WERI-Rb-1 (cell line): Measurements from ENCODE around the gene CLP1.
A peak's percentile ranks its signal among the peaks of the same experiment; 100 is the strongest.
"Not testable (repeated sequence)": the region's sequence is repeated elsewhere in the genome, so short reads cannot be mapped to it uniquely, and the experiment has no call there.

Experiments used
- DNase-seq: peaks from one replicate; pipeline ENCODE4 v3.0.0-alpha.2; 2020
- H3K27ac ChIP-seq: fragments of 250-450 bp; sonication (Bioruptor Pico); 2 replicates; pipeline ENCODE4 v1.5.1; 2020; ENCODE audit warnings: mild to moderate bottlenecking, moderate library complexity
- H3K27me3 ChIP-seq: fragments of 250-450 bp; sonication (Bioruptor Pico); 2 replicates; pipeline ENCODE4 v1.5.1; 2021; ENCODE audit warnings: mild to moderate bottlenecking, low read depth, moderate library complexity; ENCODE audit not compliant: insufficient read depth, severe bottlenecking
- H3K36me3 ChIP-seq: fragments of 250-450 bp; sonication (Bioruptor Pico); 2 replicates; pipeline ENCODE4 v1.5.1; 2020; ENCODE audit warnings: mild to moderate bottlenecking, moderate library complexity
- H3K4me3 ChIP-seq: 2 replicates; pipeline ENCODE4 v1.5.1; 2011; ENCODE audit warnings: low read depth, mild to moderate bottlenecking, control low read depth, low read length
- H3K9me3 ChIP-seq: fragments of 250-450 bp; sonication (Bioruptor Pico); 2 replicates; pipeline ENCODE4 v1.5.1; 2021; ENCODE audit warnings: mild to moderate bottlenecking, moderate library complexity; ENCODE audit not compliant: severe bottlenecking
- CTCF ChIP-seq: IDR thresholded peaks from 2 replicates; pipeline ENCODE4 v1.5.1; 2011; ENCODE audit warnings: low read depth, mild to moderate bottlenecking, control low read depth, inconsistent platforms, low read length

Gene CLP1

GRCh38 chr11:57698843-57699365, 41.3 kb downstream of the CLP1 start:
- no peak for TF ChIP-seq CTCF
- no peak for DNase-seq
- H3K4me3 ChIP-seq = no peak overlapping the region
- no peaks in the 10 kb centered on the region for H3K27me3 ChIP-seq
- peak overlapping the region; percentile 40 for H3K27ac ChIP-seq
- H3K9me3 ChIP-seq = no peaks in the 10 kb centered on the region
- H3K36me3 ChIP-seq = peaks cover 72% of the 10 kb centered on the region

- H3K27ac ChIP-seq = no peak overlapping the region
- DNase-seq = no peak
- no peaks in the 10 kb centered on the region for H3K27me3 ChIP-seq
- no peaks in the 10 kb centered on the region for H3K9me3 ChIP-seq
- no peak overlapping the region for H3K4me3 ChIP-seq
- peaks cover 70% of the 10 kb centered on the region for H3K36me3 ChIP-seq
- TF ChIP-seq CTCF = no peak
Measured at GRCh38 chr11:57699813-57700212, 42.3 kb downstream of the CLP1 start.

GRCh38 chr11:57700425-57700824, 42.9 kb downstream of the CLP1 start:
- Histone ChIP-seq H3K36me3 (peaks cover 70% of the 10 kb centered on the region), H3K27ac (no peak overlapping the region), H3K4me3 (no peak overlapping the region), H3K9me3 (no peaks in the 10 kb centered on the region), H3K27me3 (no peaks in the 10 kb centered on the region)
- peak; percentile 17 for DNase-seq
- TF ChIP-seq CTCF = peak; percentile 42; the same call in 1 of the 2 replicates

GRCh38 chr11:57703341-57703740, 45.8 kb downstream of the CLP1 start:
- Histone ChIP-seq H3K4me3 (no peak overlapping the region), H3K27ac (no peak overlapping the region), H3K27me3 (no peaks in the 10 kb centered on the region), H3K9me3 (no peaks in the 10 kb centered on the region), H3K36me3 (peaks cover 59% of the 10 kb centered on the region)
- DNase-seq = no peak
- TF ChIP-seq CTCF = no peak

- Histone ChIP-seq H3K27ac (no peak overlapping the region), H3K27me3 (no peaks in the 10 kb centered on the region), H3K4me3 (no peak overlapping the region), H3K36me3 (peaks cover 56% of the 10 kb centered on the region), H3K9me3 (no peaks in the 10 kb centered on the region)
- DNase-seq = no peak
- no peak for TF ChIP-seq CTCF
Measured at GRCh38 chr11:57704932-57705331, 47.4 kb downstream of the CLP1 start.

- H3K27ac ChIP-seq, H3K9me3 ChIP-seq, H3K27me3 ChIP-seq, DNase-seq, H3K4me3 ChIP-seq: not testable (repeated sequence)
- H3K36me3 ChIP-seq = peaks cover 56% of the 10 kb centered on the region
Measured at GRCh38 chr11:57705432-57705831, 47.9 kb downstream of the CLP1 start.
